ENCODE results near the gene SETBP1.

The SETBP1 gene

GRCh38 chr18:44765456-44765855 is 84.8 kb downstream of the SETBP1 start:
- DNase-seq: no peak

DNA sequence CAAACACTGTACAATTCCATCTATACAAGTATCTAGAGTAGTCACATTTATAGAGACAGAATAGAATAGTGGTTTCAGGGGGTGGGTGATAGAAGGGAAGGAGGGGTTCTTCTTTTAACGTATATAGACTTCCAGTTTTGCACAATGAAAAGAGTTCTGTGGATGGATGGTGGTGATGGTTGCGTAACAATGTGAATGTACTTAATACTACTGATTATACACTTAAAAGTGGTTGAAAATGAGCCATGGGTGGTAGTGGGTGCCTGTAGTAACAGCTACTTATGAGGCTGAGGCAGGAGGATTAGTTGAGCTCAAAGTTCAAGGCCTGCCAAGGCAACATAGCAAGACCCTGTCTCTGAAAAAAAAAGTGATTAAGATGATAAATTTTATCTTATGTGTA is 85.8 kb downstream of the SETBP1 start:
- DNase-seq: no peak

- DNase-seq: no peak
These were observed 87.1 kb downstream of the SETBP1 start for GRCh38 chr18:44767807-44768206.

GRCh38 chr18:44770641-44771040 is 90.0 kb downstream of the SETBP1 start:
- DNase-seq: no peak

- no peak for DNase-seq
These were observed 90.9 kb downstream of the SETBP1 start for GRCh38 chr18:44771572-44771955.

DNA sequence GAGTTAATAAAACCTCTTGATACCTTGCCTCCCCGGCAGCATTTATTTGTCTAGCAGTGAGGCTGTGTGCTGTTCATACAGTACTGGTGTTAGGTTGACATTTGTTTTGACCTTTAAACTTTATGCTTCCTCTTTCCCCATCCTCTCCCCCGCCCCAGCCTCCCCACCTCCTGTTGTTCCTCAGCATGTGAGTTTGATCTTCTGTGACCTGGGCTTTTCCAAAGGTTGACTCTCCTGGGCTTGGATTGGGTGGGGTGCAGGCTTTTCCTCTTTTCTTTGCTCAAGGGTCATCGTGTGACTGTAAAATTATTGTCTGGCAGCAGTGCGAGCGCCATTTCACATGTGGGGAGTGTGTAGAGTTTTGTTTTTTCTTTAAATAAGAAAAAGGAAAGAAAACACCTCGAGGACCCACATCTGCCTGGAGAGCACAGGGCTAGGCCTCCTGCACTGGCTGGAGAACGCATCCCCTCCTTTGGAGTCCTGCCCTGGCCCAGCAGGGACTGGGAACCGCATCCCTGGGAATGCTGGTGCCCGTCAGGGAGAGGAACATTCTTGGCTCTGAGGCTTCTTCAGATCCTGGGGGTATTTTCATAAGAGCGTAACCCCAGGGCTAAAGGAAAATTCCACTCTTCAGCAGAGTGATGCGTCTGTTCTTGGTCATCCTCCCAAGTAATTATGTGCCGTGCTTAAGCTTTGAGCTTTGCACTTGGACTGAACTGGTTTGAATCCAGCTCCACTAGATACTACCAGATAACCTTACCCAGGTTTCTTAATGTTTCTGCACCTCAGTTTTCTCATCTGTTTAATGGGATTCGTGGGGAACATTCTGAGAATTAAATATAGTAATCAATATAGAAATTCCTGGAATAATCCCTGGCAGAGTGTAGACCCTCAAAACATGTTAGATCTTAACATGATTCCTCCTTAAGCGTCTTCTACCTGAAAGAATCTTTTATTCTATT is 91.5 kb downstream of the SETBP1 start:
- no peak for DNase-seq

DNA sequence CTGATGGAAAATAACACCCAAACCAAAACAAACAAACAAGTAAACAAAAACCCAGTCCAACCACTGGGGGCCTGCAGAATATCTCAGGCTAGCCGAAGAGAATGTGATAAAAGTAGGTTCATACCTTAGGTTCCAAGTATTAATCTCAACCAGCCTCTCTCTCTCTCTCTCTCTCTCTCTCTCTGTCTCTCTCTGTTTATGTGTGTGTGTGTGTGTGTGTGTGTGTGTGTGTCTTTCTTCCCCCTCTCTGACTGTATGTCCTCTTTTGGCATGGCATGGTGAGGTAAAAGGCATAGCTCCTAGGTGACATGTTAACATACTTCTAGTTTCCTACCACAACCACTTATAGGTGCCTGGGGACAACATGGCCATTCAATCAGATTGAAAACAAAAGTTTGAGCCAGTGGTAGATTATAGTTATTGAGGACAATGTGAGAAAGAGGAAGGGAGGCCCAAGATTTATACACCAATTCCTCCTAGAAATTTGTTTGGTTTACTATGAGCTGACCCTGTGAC is 93.0 kb downstream of the SETBP1 start:
- no peak for DNase-seq

GRCh38 chr18:44774191-44774590 is 93.5 kb downstream of the SETBP1 start:
- no peak for DNase-seq

GRCh38 chr18:44777457-44778192 is 96.9 kb downstream of the SETBP1 start:
- DNase-seq: peak; percentile 54

DNA sequence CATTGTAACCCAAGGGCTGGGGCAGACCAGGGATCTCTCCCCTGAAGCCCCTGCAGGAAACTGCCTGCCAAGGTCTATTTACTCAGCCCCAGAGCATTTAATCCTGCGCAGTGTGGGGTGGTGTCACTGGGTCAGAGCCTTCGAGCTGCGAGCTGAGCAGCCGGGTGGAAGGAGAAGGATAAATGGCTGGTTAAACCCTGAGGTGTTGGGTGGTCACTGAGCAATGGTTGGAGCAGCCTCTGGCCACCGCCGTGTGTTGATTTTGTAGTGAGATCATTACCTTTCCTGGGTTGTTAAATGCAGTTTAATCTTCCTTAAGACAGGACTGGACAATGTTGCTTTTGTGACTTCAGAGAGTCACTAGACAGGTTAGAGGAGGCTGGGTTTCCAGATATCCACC is 98.1 kb downstream of the SETBP1 start:
- peak; percentile 62 for DNase-seq

- no peak for DNase-seq
These were observed 99.1 kb downstream of the SETBP1 start for GRCh38 chr18:44779753-44780292.

- peak; percentile 50 for DNase-seq
These were observed 101.2 kb downstream of the SETBP1 start for GRCh38 chr18:44781886-44782285.

- DNase-seq: no peak
These were observed 101.9 kb downstream of the SETBP1 start for GRCh38 chr18:44782617-44783016.

GRCh38 chr18:44783371-44783770 is 102.7 kb downstream of the SETBP1 start:
- DNase-seq: no peak

DNA sequence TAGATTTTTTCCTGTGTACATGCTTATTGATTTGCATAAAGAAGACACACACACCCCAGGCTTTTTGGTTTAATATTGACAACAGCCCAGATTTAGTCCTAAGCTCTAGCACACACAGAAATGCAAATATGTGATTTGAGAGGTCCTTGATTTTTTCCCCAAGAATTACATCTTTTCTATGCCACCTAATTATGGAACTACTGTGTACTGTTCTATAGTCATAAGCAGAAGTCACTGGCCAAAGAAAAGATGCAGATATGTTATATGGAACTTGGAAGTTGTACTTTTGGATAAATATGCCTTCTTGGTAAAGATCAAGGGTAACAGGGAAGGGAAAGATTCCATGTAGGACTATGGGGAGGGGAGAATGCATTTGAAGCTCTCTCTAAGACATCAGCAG is 105.6 kb downstream of the SETBP1 start:
- no peak for DNase-seq

- no peak for DNase-seq
These were observed 106.0 kb downstream of the SETBP1 start for GRCh38 chr18:44786688-44787087.

GRCh38 chr18:44788334-44788733 is 107.6 kb downstream of the SETBP1 start:
- DNase-seq: no peak

DNA sequence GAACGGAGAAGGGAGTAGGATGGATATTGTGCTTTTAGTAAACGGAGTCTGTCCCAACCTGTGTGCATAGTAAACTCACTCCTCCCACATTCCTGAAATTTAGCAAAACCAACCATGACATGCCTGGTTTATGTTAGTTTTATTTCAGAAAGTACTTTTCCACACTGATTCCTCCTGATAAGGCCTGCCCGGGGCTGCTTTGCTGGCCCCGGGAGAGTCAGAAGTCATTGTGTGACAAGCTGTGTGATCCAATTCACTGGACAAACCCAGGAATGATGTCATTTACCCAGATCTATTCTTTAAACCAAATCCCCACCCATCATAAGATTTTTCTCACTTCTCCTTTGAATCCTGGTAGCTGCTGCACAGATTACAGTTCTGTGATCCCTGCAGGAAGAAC is 109.0 kb downstream of the SETBP1 start:
- DNase-seq: peak; percentile 50

DNA sequence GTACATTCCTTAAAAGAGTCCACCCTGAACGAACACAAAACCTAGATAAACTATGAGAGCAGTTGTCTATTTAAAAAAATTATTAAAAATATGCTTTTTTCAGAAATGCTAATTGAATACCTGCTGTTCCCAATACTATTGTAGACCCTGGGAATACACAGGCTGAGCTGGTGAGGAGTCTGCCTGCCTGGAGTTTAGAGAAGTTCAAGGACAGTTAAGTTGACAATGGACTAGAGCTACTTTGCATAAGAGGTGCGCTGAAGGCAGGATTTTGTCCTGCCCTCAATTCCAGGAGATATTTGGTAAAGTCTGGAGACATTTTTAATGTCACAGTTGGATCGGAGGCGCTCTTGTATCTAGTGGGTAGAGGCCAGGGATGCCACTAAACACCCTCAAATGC is 110.2 kb downstream of the SETBP1 start:
- DNase-seq: no peak

GRCh38 chr18:44791520-44791919 is 110.8 kb downstream of the SETBP1 start:
- no peak for DNase-seq

DNA sequence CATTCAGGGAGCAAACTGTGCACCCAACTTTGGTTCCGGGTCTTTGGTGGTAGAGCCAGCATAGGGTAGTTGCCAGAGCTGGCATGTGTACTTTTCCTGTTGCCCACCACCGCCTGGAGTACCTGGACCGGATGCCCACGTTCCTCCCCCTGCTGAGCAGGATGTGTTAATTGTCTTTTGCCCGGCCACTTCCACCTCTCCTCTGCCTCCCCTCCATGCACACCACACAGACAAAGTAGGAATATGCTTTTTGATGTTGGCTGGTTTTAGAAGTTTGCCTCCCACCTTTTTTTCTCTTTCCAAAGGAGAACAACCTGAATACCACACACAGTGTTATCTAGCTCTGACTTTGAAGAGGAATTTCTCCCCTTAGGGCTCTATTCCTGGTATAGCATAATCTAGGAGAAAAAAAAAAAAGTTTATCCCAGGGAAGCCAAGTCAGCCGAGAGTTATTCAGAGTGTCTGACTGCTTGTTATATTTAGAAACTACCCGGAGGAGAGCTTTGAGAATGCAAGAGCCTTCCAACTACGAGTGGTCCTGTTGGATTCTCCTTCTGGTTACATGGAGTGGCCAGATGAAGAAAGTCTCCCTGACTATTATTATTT is 111.9 kb downstream of the SETBP1 start:
- no peak for DNase-seq

DNA sequence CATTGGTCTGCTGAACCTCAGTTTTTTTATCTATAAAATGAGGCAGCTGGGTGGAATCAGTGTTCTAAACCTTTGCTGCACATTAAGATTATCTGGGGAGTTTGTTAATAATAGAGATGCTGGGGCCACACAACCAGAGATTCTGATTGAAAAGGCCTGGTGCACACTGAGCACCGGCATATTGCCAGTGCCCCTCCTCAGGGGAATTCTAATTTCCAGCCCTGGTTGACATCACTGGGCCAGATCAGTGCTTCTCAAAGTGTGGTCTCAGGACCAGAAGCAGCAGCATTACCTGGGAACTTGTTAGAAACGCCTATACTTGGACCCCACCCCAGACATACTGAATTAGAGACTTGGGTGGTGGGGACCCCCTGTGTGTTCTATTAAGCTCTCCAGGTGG is 112.5 kb downstream of the SETBP1 start:
- DNase-seq: no peak

DNA sequence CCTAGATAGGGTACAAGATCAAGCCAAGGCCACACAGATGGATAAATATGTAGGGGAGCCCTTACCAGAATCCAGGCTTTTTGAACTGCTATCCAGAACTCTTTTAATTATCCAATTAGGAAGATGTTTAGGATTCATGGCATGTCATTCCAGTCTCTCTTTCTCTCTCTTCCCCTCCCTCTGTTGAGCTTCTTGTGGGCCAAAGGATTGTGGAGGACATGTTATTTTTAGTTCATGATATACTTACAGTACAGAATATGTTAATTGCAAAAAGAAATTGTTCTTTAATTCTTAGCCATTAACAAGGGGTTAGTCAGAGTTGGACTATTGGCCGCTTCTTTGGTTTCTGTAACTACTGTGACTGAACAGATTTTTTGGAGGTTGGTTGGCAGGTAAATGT is 113.0 kb downstream of the SETBP1 start:
- DNase-seq: no peak

Data from eye (tissue), 1 donor.